ENCODE data around the gene LOXHD1. TPM values are rescaled to one million over a fixed set of nuclear protein-coding genes. Genes with fewer than 3 reads are reported as not detected.

Gene LOXHD1
- total RNA-seq, 1 experiment from 2014 or later = not detected

GRCh38 chr18:46546111-46546640, 110.8 kb downstream of the LOXHD1 start:
- intact Hi-C loops (cut with micrococcal nuclease; ENCODE audit: unreplicated experiment) = no loop called here
- Histone ChIP-seq H3K79me2 (ENCODE audit: low read depth) (no peaks in the 10 kb centered on the region), H3K9me2 (ENCODE audit: insufficient read depth) (no peaks in the 10 kb centered on the region), H3F3A (ENCODE audit: insufficient read depth, low read depth) (no peaks in the 10 kb centered on the region), H3K9me3 (ENCODE audit: insufficient read depth, low read depth) (no peaks in the 10 kb centered on the region), H3K4me2 (no peak overlapping the region), H3K36me3 (ENCODE audit: low read depth) (no peaks in the 10 kb centered on the region), H3K27me3 (ENCODE audit: insufficient read depth, low read depth) (peaks cover 44% of the 10 kb centered on the region), H3K4me3 (no peak overlapping the region), H3K4me1 (replicated peaks; ENCODE audit: insufficient read depth) (no peaks in the 10 kb centered on the region), H3K27ac (no peak overlapping the region), H4K20me1 (ENCODE audit: insufficient read depth) (no peaks in the 10 kb centered on the region), H2AFZ (no peak overlapping the region)
- no TSS peak for BruUV-seq (replicated peaks)
- no peak for DNase-seq
- TF ChIP-seq EZH2 (IDR thresholded peaks at IDR 0.05; ENCODE audit: low read depth) (no peak), CTCF (conservative IDR thresholded peaks at IDR 0.05) (no peak)
- ChIA-PET CTCF (no interaction called here), POLR2A (ENCODE audit: unreplicated experiment) (no interaction called here)

- peaks cover 25% of the 10 kb centered on the region for H3K27me3 ChIP-seq (ENCODE audit: insufficient read depth, low read depth)
- no peaks in the 10 kb centered on the region for H3K36me3 ChIP-seq (ENCODE audit: low read depth)
- TF ChIP-seq CTCF (conservative IDR thresholded peaks at IDR 0.05) = no peak
- TF ChIP-seq EZH2 (IDR thresholded peaks at IDR 0.05; ENCODE audit: low read depth) = no peak
- POLR2A ChIA-PET (ENCODE audit: unreplicated experiment) = no interaction called here
- no peaks in the 10 kb centered on the region for H3K79me2 ChIP-seq (ENCODE audit: low read depth)
- no peaks in the 10 kb centered on the region for H3F3A ChIP-seq (ENCODE audit: insufficient read depth, low read depth)
- no peaks in the 10 kb centered on the region for H3K4me1 ChIP-seq (replicated peaks; ENCODE audit: insufficient read depth)
- no peaks in the 10 kb centered on the region for H3K9me3 ChIP-seq (ENCODE audit: insufficient read depth, low read depth)
- no TSS peak for BruUV-seq (replicated peaks)
- no peak overlapping the region for H3K4me2 ChIP-seq
- H3K27ac ChIP-seq = no peak overlapping the region
- no peak overlapping the region for H3K4me3 ChIP-seq
- no peaks in the 10 kb centered on the region for H4K20me1 ChIP-seq (ENCODE audit: insufficient read depth)
- no peaks in the 10 kb centered on the region for H3K9me2 ChIP-seq (ENCODE audit: insufficient read depth)
- no peak overlapping the region for H2AFZ ChIP-seq
- CTCF ChIA-PET = no interaction called here
- no peak for DNase-seq
- intact Hi-C loops (cut with micrococcal nuclease; ENCODE audit: unreplicated experiment) = no loop called here
Observed at GRCh38 chr18:46542545-46542944, 114.5 kb downstream of the LOXHD1 start.

- Histone ChIP-seq H3K36me3 (ENCODE audit: low read depth) (no peaks in the 10 kb centered on the region), H2AFZ (no peak overlapping the region), H3K4me3 (no peak overlapping the region), H3K4me1 (replicated peaks; ENCODE audit: insufficient read depth) (no peaks in the 10 kb centered on the region), H3K4me2 (no peak overlapping the region), H3F3A (ENCODE audit: insufficient read depth, low read depth) (no peaks in the 10 kb centered on the region), H3K9me3 (ENCODE audit: insufficient read depth, low read depth) (no peaks in the 10 kb centered on the region), H3K27me3 (ENCODE audit: insufficient read depth, low read depth) (peaks cover 18% of the 10 kb centered on the region), H3K9me2 (ENCODE audit: insufficient read depth) (no peaks in the 10 kb centered on the region), H4K20me1 (ENCODE audit: insufficient read depth) (no peaks in the 10 kb centered on the region), H3K27ac (no peak overlapping the region), H3K79me2 (ENCODE audit: low read depth) (no peaks in the 10 kb centered on the region)
- intact Hi-C loops (cut with micrococcal nuclease; ENCODE audit: unreplicated experiment) = no loop called here
- BruUV-seq (replicated peaks) = no TSS peak
- ChIA-PET CTCF (no interaction called here), POLR2A (ENCODE audit: unreplicated experiment) (no interaction called here)
- TF ChIP-seq CTCF (conservative IDR thresholded peaks at IDR 0.05) (no peak), EZH2 (IDR thresholded peaks at IDR 0.05; ENCODE audit: low read depth) (no peak)
- DNase-seq = no peak
Observed at GRCh38 chr18:46541626-46542189, 115.3 kb downstream of the LOXHD1 start.
